Measurements from ENCODE around the gene DMRT1.

DNA sequence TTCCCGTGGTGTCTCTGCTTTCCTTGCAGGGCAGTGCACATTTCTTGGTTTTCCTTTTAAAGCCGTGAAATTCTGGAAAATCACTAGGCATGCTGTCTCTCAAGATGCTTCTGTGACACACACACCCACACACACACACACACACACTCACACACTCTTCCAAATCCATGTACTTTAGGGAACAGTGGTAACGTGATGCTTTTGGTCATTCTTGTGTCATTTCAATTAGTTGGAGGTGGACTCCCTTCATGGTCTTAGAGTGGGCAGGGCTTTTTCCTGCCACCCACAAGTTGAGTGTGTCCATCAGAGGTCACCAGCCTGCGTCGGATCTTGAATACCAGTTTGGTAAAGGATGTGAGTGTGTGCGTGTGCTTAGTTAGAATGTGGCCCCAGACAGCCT lies 64.4 kb downstream of the DMRT1 start:
- TF ChIP-seq, protein P1, sequence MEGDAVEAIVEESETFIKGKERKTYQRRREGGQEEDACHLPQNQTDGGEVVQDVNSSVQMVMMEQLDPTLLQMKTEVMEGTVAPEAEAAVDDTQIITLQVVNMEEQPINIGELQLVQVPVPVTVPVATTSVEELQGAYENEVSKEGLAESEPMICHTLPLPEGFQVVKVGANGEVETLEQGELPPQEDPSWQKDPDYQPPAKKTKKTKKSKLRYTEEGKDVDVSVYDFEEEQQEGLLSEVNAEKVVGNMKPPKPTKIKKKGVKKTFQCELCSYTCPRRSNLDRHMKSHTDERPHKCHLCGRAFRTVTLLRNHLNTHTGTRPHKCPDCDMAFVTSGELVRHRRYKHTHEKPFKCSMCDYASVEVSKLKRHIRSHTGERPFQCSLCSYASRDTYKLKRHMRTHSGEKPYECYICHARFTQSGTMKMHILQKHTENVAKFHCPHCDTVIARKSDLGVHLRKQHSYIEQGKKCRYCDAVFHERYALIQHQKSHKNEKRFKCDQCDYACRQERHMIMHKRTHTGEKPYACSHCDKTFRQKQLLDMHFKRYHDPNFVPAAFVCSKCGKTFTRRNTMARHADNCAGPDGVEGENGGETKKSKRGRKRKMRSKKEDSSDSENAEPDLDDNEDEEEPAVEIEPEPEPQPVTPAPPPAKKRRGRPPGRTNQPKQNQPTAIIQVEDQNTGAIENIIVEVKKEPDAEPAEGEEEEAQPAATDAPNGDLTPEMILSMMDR (IDR thresholded peaks at IDR 0.05), result no peak
- TF ChIP-seq POLR2A (IDR thresholded peaks at IDR 0.05), result no peak

Measured in uterus (tissue), 2 donors.